Endodermal cell (in vitro differentiated cells): ENCODE measurements around the gene MTMR3. TPM values are rescaled to one million over a fixed set of nuclear protein-coding genes. Genes with fewer than 3 reads are reported as not detected.

Source experiments
- DNase-seq: peaks from one replicate; pipeline ENCODE4 v3.0.0-alpha.2; 2017
- H3K27ac ChIP-seq: 2 replicates; pipeline ENCODE4 v1.5.1; 2013; ENCODE audit warnings: mild to moderate bottlenecking, low read depth, low read length, moderate library complexity
- H3K27me3 ChIP-seq: 2 replicates; pipeline ENCODE4 v1.6.1; 2013; ENCODE audit warnings: mild to moderate bottlenecking, low read length, moderate library complexity; ENCODE audit not compliant: insufficient read depth, control insufficient read depth, poor library complexity, severe bottlenecking
- H3K36me3 ChIP-seq: 2 replicates; pipeline ENCODE4 v1.7.0; 2013; ENCODE audit warnings: mild to moderate bottlenecking, low read length, moderate library complexity; ENCODE audit not compliant: control insufficient read depth, insufficient read depth
- H3K4me1 ChIP-seq: one replicate; pipeline ENCODE4 v1.7.0; 2013; ENCODE audit warnings: low read length; ENCODE audit not compliant: control insufficient read depth, insufficient read depth
- H3K4me3 ChIP-seq: 2 replicates; pipeline ENCODE4 v1.5.1; 2013; ENCODE audit warnings: mild to moderate bottlenecking, low read length, moderate library complexity
- H3K9ac ChIP-seq: 2 replicates; pipeline ENCODE4 v1.6.1; 2013; ENCODE audit warnings: mild to moderate bottlenecking, low read length, moderate library complexity; ENCODE audit not compliant: poor library complexity, severe bottlenecking; ENCODE audit errors: extremely low read depth
- H3K9me3 ChIP-seq: 2 replicates; pipeline ENCODE4 v1.6.1; 2013; ENCODE audit warnings: mild to moderate bottlenecking, low read length, moderate library complexity; ENCODE audit not compliant: control insufficient read depth
- H3K27ac Mint-ChIP-seq: 2 replicates; pipeline ENCODE4 v1.8.0; 2020; ENCODE audit warnings: mixed read lengths
- H3K27me3 Mint-ChIP-seq: 2 replicates; pipeline ENCODE4 v1.8.0; 2021; ENCODE audit warnings: mild to moderate bottlenecking, mixed read lengths; ENCODE audit not compliant: insufficient read depth
- H3K36me3 Mint-ChIP-seq: 2 replicates; pipeline ENCODE4 v1.8.0; 2020; ENCODE audit warnings: low read depth, mixed read lengths
- H3K4me1 Mint-ChIP-seq: 2 replicates; pipeline ENCODE4 v1.8.0; 2020; ENCODE audit warnings: mixed read lengths
- H3K4me3 Mint-ChIP-seq: 2 replicates; pipeline ENCODE4 v1.8.0; 2020; ENCODE audit warnings: mild to moderate bottlenecking, moderate library complexity, mixed read lengths
- H3K9me3 Mint-ChIP-seq: 2 replicates; pipeline ENCODE4 v1.8.0; 2020; ENCODE audit warnings: mild to moderate bottlenecking, mixed read lengths
- WGBS, 2 experiments: methylation state at CpG; one replicate each; pipeline versions ENCODE4 v1.1.5 to v1.1.7; 2013; ENCODE audit warnings: missing lambda C conversion rate in 2 of 2, mixed read lengths in 1 of 2; ENCODE audit not compliant: insufficient coverage in 1 of 2, insufficient read length in 1 of 2; 5-methylcytosine and 5-hydroxymethylcytosine counted together
- total RNA-seq, 2 donors: library from RNA; stranded (reverse); fragmentation: NEBNext Ultra II Directional in 1 of 2; extraction: Animal tissue kit (Norgen Biotek cat#: 25700) in 1 of 2; gene quantifications; 2 replicates in 1 of 2; 3 replicates in 1 of 2; pipeline ENCODE4 v1.2.1, GENCODE V29; 2021
- TF ChIP-seq, protein P1 (sequence below): fragments of 200-600 bp; sonication (generic); conservative IDR thresholded peaks from 2 replicates; pipeline ENCODE4 v1.5.0; 2021; ENCODE audit warnings: antibody characterized with exemption, mild to moderate bottlenecking

The MTMR3 gene
- total RNA-seq, 2 donors from 2014 or later = 30.9 to 41.3 TPM

DNA sequence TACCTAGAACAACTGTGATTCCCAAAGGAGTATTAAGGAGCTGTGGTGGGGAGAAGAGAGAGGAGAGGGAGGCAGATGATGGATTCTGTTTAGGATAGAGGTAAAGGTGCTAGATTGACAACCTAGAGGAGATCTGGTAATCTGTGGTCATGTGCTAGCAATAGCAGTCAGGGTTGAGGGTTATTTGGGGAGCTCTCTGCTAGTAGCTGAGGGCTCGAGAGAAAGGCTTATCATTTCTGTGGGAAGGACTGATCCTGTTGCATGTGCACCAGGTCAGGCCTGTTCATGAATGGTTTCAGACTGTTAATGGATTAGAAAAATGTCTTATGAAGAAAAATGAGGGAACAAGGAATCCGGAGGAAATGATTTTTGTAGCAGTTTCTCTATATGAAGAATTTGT lies 63.2 kb downstream of the MTMR3 start:
- 84 to 100% methylated on average over 1 of the region's 2 CpGs for WGBS, 2 experiments
- H3K27me3 ChIP-seq = no peaks in the 10 kb centered on the region
- TF ChIP-seq, protein P1, sequence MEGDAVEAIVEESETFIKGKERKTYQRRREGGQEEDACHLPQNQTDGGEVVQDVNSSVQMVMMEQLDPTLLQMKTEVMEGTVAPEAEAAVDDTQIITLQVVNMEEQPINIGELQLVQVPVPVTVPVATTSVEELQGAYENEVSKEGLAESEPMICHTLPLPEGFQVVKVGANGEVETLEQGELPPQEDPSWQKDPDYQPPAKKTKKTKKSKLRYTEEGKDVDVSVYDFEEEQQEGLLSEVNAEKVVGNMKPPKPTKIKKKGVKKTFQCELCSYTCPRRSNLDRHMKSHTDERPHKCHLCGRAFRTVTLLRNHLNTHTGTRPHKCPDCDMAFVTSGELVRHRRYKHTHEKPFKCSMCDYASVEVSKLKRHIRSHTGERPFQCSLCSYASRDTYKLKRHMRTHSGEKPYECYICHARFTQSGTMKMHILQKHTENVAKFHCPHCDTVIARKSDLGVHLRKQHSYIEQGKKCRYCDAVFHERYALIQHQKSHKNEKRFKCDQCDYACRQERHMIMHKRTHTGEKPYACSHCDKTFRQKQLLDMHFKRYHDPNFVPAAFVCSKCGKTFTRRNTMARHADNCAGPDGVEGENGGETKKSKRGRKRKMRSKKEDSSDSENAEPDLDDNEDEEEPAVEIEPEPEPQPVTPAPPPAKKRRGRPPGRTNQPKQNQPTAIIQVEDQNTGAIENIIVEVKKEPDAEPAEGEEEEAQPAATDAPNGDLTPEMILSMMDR = no peak
- Mint-ChIP-seq H3K27ac (no peak overlapping the region), H3K9me3 (peaks cover 26% of the 10 kb centered on the region), H3K27me3 (no peaks in the 10 kb centered on the region), H3K36me3 (peaks cover 13% of the 10 kb centered on the region), H3K4me3 (no peak overlapping the region), H3K4me1 (peaks cover 24% of the 10 kb centered on the region)
- no peak overlapping the region for H3K27ac ChIP-seq
- H3K4me3 ChIP-seq = no peak overlapping the region
- DNase-seq = no peak
- no peaks in the 10 kb centered on the region for H3K36me3 ChIP-seq
- H3K9ac ChIP-seq = no peak overlapping the region
- peaks cover 9% of the 10 kb centered on the region for H3K9me3 ChIP-seq
- H3K4me1 ChIP-seq = no peaks in the 10 kb centered on the region

DNA sequence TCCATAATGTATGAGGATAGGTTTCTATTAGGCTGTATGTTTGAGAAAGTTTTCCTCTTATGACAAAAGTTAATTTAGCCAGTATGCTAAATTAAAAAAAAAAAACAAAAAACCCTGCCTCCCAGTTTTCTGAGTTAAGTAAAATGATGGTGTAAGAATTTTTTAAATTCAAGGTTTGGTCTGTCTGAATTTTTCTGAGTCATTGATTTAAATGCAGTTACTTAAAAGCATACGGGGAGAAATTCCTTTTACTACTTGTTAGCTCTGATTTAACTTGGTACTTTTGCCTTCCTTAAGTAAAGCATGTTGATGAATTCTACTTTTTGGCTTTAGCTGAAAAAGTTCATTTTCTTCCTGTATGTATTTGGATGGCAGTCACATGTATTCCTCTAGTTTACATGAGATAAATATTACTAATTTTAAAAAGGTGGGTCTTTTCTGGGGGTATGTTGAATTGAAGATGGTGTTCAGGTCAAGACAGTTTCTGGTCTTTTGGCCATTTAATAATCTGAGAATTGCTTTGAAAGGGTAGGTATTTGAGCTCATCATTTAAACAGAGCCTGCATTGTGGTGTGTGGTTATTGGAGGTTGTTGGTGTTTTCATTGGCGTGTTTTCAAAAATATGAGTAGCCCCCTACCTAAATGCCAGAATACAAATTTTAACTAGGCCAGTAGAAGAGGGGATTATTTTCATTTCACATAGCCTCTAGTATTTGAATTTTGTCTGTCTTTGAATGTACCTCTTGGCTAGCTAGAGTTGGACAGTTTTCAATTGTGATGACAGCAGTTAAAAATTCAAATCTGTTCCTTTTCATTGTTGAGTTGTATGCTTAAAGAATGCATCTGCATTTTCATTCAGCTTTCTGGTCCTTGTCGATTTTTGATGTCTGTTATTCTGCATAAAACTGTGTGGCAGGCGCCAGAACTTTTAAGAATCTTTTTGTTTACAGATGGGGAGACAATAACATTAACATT lies 64.7 kb downstream of the MTMR3 start:
- Mint-ChIP-seq H3K9me3 (peaks cover 12% of the 10 kb centered on the region), H3K4me3 (no peak overlapping the region), H3K27me3 (no peaks in the 10 kb centered on the region), H3K36me3 (peaks cover 2% of the 10 kb centered on the region), H3K27ac (no peak overlapping the region), H3K4me1 (peaks cover 27% of the 10 kb centered on the region)
- 60 to 70% methylated on average over 1 to 3 of the region's 4 CpGs for WGBS, 2 experiments
- H3K27me3 ChIP-seq = no peaks in the 10 kb centered on the region
- H3K4me1 ChIP-seq = no peaks in the 10 kb centered on the region
- H3K9me3 ChIP-seq = no peaks in the 10 kb centered on the region
- H3K4me3 ChIP-seq = no peak overlapping the region
- TF ChIP-seq, protein P1 = no peak
- H3K9ac ChIP-seq = no peak overlapping the region
- no peak overlapping the region for H3K27ac ChIP-seq
- H3K36me3 ChIP-seq = no peaks in the 10 kb centered on the region
- no peak for DNase-seq

DNA sequence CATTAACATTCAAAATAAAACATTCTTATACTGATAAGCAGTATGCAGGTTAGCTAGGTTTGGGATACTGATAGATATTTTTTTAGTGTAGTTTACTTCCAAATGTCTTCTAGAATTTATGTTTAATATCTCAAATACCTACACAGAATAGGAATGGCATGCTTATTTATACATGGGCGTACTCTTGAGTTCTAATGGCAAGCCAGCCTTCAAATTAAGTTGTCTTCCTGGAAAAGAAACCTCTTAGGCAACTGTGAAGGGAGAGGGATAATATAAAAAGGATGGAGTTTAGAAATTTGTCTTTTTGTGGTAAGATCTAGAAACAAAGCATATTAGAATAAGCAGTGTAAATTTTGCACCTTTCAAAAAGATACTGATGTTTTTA lies 65.4 kb downstream of the MTMR3 start:
- H3K4me3 Mint-ChIP-seq = no peak overlapping the region

More for the DNA sequence above, 65.4 kb downstream of the MTMR3 start:
- no peak overlapping the region for H3K9ac ChIP-seq
- no peak for DNase-seq
- no peak overlapping the region for H3K27ac ChIP-seq
- TF ChIP-seq, protein P1 = no peak
- Mint-ChIP-seq H3K9me3 (peaks cover 5% of the 10 kb centered on the region), H3K27ac (no peak overlapping the region), H3K4me1 (peaks cover 27% of the 10 kb centered on the region), H3K27me3 (no peaks in the 10 kb centered on the region), H3K36me3 (no peaks in the 10 kb centered on the region)
- 79% methylated on average over 1 of the region's 1 CpG; no CpG with 5 or more reads in 1 of the 2 experiments for WGBS, 2 experiments
- no peaks in the 10 kb centered on the region for H3K36me3 ChIP-seq
- no peaks in the 10 kb centered on the region for H3K9me3 ChIP-seq
- H3K4me1 ChIP-seq = no peaks in the 10 kb centered on the region
- H3K4me3 ChIP-seq = no peak overlapping the region
- H3K27me3 ChIP-seq = no peaks in the 10 kb centered on the region
